Measurements from ENCODE around the gene VNN1.

The VNN1 gene

GRCh38 chr6:132675002-132675401 lies 38.9 kb downstream of the VNN1 start:
- no peak for TF ChIP-seq CTCF (IDR thresholded peaks at IDR 0.05; ENCODE audit: insufficient read depth, missing control alignments)
- DNase-seq (ENCODE audit: insufficient read length, low spot score) (no peak), FAIRE-seq (no peak)

GRCh38 chr6:132673376-132674094 lies 40.3 kb downstream of the VNN1 start:
- FAIRE-seq (no peak), DNase-seq (ENCODE audit: insufficient read length, low spot score) (no peak)
- no peak for TF ChIP-seq CTCF (IDR thresholded peaks at IDR 0.05; ENCODE audit: insufficient read depth, missing control alignments)

- FAIRE-seq = no peak
- DNase-seq (ENCODE audit: insufficient read length, low spot score) = no peak
- no peak for TF ChIP-seq CTCF (IDR thresholded peaks at IDR 0.05; ENCODE audit: insufficient read depth, missing control alignments)
Observed at GRCh38 chr6:132671295-132671694, 42.6 kb downstream of the VNN1 start.

- FAIRE-seq = no peak
Observed at GRCh38 chr6:132669690-132670291, 44.1 kb downstream of the VNN1 start.

GRCh38 chr6:132666118-132666517 lies 47.7 kb downstream of the VNN1 start:
- DNase-seq (ENCODE audit: insufficient read length, low spot score) (no peak), FAIRE-seq (no peak)
- TF ChIP-seq CTCF (IDR thresholded peaks at IDR 0.05; ENCODE audit: insufficient read depth, missing control alignments) = no peak

More at GRCh38 chr6:132669690-132670291, 44.1 kb downstream of the VNN1 start:
- DNase-seq (ENCODE audit: insufficient read length, low spot score) = no peak
- peak; percentile 42 for TF ChIP-seq CTCF (IDR thresholded peaks at IDR 0.05; ENCODE audit: insufficient read depth, missing control alignments)

- DNase-seq (ENCODE audit: insufficient read length, low spot score) = no peak
- no peak for FAIRE-seq
- TF ChIP-seq CTCF (IDR thresholded peaks at IDR 0.05; ENCODE audit: insufficient read depth, missing control alignments) = no peak
Observed at GRCh38 chr6:132664309-132665034, 49.4 kb downstream of the VNN1 start.
